Measurements from ENCODE around the gene USF2.
A peak's percentile ranks its signal among the peaks of the same experiment; 100 is the strongest.
"Not testable (repeated sequence)": the region's sequence is repeated elsewhere in the genome, so short reads cannot be mapped to it uniquely, and the experiment has no call there.

USF2 gene, protein sequence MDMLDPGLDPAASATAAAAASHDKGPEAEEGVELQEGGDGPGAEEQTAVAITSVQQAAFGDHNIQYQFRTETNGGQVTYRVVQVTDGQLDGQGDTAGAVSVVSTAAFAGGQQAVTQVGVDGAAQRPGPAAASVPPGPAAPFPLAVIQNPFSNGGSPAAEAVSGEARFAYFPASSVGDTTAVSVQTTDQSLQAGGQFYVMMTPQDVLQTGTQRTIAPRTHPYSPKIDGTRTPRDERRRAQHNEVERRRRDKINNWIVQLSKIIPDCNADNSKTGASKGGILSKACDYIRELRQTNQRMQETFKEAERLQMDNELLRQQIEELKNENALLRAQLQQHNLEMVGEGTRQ

DNA sequence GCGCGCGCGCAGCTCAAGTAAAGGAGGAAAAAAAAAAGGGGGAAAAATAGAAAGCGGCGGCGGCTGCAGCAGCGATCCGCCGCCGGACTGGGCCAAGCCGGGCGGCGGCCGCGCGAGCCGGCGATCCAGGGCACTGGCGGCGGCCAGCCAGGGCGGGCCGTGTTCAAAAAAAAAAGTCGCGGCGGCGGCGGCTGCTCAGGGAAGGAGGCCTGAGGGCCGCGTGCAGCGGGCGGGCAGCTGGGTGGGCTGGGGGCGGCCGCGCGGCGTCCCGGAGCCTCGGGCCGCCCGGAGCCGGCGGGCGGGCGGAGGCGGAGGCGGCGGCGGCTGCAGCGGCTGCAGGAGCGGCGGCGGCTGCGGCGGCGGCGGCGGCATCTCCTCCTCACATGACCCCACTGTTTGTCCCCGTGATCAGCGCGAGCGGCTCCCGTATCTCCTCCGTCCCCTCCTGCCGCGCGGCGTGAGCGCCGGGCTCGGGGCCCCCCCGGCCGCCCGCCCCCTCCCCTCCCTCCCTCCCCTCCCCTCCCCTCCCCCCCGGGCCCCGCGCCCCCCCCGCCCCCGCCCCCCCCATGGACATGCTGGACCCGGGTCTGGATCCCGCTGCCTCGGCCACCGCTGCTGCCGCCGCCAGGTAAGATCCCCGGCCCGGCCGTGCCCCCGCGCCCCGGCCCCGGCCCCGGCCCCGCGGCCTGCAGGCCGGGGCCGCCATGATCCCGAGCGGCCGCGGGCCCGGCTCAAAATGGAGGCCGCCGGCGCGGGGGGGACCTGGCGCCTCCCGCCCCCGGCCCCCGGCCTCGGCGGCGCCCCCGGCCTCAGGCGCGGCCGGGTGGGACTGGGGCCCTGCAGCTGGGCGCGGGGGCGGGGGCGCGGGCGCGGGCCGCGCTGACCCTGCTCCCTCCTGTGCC, at the start of gene USF2:
Gene USF2, plus strand, starts transcription at position 427 of the 902 bp plus-strand sequence. Its CDS starts 140 bp downstream, at position 567.
- DNase-seq = peak; percentile 61

DNA sequence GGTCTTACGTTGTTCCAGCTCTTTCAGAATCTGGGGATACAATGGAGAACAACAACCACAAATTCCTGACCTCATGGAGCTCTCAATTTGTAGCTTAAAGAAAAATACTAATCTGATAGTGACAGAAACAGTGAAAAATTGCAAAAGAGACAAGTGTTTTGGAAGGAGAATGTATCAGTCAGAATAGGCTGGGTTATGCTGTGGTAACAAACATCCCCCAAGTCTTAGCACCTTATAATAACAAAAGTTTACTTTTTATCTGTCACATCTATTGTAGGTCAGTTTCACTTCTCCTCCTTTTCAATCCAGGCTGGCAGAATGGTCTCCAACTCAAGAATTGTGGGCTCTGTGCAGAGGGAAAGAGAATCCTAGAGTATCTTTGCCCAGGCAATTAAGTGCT, 49.8 kb upstream of the USF2 start:
- DNase-seq = no peak

DNA sequence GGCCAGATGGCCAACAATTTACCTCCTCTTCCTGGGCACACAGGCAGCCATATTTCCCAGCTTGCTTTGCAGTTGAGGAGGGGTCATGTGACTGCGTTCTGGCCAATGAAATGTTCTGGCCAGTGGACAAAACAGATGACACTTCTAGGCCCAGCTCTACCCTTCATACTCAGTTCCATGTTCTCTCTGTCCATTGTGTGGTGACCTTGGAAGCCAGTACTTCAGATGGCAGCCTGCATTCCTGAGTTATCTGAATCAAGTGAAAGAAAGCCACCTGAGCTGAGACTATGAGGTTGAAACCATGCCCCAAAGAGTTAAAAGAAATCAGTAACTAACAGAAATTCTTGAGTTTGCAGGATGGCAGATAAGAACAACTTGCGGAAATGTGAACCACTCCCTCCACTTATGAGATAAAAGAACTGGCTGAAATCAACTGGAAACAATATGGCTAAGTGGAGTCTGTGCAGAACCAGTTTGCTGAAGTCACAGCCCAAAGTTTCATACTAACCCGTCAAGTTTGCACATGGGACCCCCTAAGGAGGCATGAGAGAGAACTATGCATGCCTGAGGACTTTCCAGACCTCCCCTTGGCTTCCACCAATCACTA, 48.3 kb upstream of the USF2 start:
- DNase-seq = no peak

DNA sequence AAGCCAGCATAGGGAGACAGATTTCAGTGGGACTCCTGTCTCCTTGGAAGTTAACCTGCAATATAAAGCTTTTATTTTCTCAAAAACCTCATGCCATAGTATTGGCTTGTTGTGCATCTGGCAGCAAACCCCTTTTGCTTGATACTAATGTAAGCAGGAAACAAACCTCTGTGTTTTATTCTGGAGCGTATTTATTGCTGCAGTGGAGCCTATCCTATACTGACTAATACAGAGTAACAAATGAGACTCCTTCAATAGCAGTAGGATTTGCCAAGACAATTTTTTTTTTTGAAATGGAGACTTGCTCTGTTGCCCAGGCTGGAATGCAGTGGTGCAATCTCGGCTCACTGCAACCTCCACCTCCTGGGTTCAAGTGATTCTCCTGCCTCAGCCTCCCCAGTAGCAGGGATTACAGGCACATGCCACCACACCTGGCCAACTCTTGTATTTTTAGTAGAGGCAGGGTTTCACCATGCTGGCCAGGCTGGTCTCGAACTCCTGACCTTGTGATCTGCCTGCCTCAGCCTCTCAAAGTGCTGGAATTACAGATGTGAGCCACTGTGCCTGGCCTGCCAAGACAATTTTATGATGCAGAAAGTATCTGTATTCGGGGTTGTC, 47.7 kb upstream of the USF2 start:
- not testable (repeated sequence) for DNase-seq

DNA sequence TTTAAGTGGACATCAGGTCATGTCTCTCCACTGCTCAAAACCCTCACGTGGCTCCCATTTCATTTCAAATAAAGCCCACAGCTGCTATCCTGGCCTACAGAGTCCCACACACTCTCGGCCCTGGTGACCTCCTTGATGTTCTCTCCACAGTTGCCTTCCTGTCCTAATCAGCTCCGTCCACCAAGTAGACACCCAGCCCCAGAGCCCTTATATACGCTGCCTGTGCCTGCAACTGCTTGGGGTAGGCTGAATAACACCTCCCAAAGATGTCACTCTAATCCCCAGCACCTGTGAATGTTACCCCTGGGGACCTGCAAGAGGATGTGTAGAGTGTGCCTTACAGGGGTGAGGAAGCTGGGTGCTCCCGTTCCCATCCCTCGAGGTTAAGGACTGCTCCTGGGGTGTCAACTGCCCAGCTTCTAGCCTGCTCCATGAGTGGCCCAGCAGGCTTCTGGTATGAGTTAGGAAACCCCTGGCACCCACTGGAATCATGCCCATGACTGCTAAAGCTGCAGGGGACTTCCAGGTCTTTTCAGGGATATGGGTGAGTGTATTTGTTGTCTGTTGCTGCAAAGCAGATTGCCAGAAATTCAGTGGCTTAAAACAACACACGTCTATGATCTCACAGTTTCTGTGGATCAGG, 46.3 kb upstream of the USF2 start:
- no peak for DNase-seq

DNA sequence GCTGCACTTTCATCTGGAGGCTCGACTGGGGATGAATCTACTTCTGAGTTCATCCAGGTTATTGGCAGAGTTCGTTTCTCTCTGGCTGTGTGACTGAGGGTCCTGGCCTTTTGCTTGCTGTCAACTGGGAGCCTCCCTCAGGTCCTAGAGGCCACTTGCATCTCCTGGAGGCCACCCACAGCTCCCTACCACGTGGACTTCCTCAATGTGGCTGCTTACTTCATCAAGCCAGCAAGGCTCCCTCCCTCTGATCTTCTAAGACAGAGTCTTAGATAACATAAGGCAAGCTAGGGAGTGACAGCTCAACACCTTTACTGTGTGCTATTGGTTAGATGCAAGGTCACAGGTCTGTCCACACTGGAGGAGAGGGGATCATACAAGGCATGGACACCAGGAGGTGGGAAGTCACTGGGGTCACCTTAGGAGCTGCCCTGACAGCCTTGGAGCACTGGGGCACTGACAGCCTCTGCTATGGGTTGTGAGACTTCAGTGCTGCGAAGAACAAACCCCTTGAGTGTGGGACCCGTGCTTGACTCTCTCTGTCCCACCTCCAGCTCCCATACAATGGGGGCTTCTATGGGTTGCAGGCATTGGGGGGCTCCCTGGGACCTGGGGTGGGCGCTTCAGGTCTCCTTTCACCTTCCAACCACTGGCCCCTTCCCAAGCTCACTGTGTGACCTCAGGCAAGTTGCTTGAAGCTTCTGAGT, 45.5 kb upstream of the USF2 start:
- no peak for DNase-seq

DNA sequence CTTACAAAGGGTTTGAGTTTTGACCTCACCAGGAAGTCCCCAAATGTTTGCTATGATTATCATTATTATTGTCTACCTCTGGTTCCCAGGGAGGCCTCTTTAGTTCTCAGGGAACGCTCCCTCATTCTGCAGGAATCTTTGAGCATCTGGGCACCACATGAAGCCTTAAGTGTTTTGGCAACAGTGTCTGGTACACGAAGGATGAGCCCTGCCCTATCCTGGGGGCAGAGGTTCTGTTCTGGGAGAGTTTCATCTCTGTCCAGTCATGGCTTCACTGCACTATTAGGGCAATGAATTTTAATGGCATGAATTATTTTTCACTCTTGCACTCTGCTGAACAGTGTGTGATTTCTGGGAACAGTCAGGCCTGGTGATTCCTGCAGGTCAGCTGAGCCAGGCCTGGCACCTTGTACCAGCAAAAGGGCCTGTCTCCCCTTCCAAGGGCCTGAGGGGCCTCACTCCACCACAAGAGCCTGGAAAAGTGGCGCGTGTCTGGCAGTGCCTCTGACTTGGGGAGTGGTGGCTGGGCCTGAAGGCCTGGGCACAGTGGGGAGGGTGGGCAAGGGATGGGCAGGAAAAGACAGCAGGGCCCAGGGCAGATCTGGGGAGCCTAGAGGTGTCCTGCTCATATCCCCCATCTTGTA, 44.8 kb upstream of the USF2 start:
- DNase-seq = no peak

DNA sequence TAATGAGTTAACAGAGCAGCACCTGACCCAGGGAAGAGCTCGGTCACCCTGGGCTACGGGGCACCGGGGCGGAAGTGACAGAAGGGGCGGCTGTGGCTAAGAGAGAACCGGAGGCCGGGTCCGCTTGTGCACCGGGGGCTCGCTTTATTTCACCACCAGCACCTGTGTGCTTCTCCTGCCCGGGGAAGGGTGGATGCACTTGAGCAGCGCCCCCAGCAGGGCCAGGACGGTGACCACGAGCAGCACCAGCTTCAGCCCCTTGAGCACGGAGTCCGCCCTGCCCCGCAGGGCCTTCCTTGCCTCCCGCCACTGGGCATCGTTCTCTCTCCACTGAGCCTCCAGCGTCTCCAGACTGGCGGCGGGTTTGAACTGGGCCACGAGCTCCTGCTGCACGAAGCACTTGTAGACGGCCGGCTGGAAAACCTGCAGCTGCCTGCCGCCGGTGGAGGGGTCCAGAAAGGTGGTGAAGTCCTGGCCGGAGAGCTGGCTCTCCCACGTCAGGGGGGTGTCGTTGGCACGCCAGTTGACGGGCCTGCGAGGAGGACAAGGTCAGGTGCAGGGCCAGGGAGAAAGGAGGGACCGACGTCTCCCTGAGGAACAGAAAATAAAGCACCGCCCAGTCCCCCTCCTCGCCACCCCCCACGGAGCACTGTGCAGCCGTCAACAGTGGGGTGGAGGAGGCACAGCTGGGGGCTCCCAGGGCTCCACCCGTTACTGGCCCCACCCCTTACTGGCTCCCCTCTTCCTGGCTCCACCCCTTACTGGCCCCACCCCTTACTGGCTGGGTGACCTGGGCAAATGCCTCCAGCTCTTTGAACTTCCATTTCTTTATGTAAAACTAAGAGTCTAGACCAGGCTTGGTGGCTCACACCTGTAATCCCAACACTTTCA, 43.8 kb upstream of the USF2 start:
- no peak for DNase-seq

DNA sequence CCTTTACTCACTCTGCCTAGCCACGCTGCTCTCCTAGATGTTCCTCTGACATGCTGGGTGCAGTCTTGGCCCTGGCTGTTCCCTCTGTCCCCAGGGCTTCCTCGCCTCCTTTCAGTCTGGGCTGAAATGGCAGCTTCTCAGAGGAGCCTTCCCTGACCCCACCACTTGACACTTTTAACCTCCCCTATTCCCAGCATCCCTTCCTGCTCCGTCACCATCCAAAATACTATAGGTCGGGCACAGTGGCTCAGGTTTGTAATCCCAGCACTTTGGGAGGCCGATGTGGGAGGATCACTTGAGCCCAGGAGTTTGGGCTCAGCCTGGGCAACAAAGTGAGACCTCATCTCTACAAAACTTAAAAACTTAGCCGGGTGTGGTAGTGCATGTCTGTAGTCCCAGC, 42.8 kb upstream of the USF2 start:
- no peak for DNase-seq

DNA sequence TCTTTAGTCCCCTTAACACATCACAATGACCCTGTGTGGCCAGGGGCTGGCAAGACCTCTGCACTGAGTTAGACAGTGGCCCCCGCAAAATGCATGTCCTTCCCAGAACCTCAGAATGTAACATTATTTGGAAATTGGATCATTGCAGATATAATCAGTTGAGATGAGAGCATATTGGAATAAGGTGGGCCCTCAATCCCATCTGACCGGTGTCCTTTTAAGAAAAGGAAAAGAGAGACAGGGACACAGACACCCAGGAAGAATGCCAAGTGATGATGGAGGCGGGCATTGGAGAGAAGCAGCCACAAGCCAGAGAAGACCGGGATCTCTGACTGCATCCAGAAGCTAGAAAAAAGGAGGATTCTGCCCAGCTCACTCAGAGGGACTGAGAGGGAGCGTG, 42.0 kb upstream of the USF2 start:
- DNase-seq = no peak

DNA sequence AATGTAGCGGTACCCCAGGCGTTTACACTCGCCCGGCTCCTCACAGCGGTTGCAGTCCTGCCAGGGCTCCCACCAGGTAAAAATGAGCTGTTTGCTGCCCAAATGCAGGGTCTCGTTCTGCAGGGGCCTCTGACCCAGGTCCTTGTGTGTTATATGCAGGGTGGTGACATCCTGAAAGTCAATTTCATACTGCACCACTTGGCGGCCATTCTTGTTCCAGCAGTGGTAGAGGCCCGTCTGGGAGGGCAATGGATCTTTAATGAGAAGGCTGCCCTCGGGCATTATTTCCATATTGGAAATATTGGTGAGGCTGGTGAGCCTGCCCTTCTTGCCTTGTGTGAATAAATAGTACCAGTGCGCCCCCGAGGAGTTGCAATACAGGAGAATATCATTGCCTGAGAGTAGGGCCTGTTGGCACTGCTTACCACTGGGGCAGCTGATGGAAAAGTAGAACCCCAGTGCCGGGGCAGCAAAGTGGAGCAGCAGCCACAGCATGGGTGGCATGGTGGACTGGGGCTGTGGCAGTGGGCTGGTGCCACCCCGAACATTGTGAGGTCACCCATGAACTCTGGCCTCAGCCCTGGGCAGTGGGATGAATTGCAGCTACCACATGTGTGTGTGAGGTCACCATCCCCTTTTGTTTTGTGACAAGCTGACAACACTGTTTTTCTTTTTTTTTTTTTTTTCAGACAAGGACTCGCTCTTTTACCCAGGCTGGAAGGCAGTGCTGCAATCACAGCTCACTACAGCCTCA, 40.4 kb upstream of the USF2 start, which contains the start of gene FAM187B:
Gene FAM187B, minus strand, starts transcription at position 563 of the 754 bp plus-strand sequence. Its CDS starts 59 bp downstream, at position 504.
- DNase-seq = no peak

DNA sequence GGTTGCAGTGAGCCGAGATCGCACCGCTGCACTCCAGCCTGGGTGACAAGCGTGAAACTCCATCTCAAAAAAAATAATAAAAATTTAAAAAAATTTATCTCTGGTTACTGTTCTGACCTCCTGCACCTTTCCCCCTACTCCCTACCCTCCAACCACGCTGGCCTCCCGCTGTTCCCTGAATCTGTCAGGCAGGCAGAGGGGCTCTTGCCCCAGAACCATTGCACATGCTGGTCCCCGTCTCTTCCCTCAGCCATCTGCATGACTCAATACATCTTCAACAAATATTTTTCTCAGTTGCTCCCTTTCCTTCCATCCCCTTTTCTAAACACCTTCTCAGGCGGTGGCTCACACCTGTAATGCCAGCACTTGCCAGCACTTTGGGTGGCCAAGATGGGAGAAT, 39.2 kb upstream of the USF2 start:
- DNase-seq = no peak

DNA sequence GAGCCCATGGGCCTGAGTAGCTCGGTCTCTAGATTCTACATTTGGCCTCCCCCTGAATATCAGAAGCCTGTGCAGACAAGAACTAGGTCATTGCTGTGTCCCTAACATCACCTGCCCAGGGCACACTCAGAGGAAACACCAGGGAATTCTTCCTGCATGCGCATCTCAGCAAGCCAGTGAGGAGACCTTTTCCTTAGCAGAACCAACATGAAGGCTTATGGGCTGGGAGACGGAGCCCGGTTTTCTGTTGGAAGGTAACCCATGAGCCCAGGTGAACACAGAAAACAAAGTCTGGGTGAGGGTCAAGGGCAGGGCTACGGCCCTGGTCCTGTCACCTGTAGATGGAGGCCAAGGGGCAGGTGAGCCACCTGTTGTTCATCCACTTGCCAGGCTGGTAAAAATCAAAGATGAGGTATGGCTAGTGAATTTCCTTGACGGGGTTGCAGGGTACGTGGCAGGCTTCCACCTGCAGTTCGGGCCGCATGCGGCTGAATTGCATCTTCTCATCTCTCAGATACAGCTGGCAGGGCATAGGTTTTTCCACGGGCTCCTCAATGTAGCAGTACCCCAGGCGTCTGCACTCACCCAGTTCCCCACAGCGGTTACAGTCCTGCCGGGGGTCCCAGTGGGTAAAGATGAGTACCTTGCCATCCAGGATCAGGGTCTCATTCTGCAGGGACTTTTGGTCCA, 36.7 kb upstream of the USF2 start:
- DNase-seq = no peak

DNA sequence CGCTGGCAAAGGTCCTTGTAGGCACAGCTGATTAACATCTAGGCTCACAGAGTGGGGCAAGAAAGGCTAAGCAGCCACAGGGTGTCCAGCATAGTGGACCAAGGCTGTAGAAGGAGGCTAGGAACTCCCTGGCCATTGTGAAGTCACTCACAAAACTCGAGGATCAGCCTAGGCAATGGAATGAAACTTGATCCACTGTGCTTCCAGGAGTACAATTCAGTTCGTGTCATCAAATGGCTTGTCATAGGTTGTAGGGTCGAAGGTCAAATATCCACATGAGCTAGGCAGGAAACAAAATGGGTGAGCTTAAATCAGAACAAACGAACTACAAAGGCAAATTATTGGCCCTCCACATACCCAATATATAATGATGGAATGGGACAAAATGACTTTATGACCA, 35.9 kb upstream of the USF2 start:
- DNase-seq = peak; percentile 18

DNA sequence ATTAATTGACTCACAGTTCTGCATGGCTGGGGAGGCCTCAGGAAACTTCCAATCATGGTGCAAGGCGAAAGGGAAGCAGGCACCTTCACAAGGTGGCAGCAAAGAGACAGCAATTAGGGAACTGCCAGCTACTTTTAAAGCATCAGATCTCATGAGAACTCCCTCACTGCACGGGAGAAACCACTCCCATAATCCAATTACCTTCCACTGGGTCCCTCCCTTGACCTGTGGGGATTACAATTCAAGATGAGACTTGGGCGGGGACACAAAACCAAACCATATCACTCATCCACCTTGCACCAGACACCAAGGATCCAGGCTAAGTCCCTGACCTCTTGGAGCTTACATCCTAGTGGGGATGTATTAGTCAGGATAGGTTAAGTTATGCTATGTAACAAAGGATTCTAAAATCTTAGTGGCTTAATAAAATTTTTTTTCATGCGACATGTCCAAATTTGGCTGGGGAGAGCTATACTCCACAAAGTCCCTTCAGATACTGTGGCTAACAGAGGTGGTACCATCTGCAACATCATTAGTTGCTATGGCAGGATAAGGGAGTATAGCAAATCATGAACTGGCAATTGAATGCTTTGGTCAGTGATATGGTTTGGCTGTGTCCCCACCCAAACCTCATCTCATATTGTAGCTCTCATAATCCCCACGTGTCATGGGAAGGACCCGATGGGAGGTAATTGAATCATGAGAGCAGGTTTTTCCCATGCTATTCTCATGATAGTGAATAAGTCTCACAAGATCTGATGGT, 31.9 kb upstream of the USF2 start:
- no peak for DNase-seq

DNA sequence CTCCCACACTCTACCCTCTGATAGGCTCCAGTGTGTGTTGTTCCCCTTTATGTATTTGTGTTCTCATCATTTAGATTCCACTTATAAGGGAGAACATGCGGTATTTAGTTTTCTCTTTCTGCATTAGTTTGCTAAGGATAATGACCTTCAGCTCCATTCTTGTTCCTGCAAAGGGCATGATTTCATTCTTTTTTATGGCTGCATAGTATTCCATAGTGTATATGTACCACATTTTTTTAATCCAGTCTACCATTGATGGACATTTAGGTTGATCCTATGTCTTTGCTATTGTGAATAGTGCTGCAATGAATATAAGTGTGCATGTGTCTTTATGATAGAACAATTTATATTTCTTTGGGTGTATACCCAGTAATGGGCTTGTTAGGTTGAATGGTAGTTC, 29.2 kb upstream of the USF2 start:
- not testable (repeated sequence) for DNase-seq

DNA sequence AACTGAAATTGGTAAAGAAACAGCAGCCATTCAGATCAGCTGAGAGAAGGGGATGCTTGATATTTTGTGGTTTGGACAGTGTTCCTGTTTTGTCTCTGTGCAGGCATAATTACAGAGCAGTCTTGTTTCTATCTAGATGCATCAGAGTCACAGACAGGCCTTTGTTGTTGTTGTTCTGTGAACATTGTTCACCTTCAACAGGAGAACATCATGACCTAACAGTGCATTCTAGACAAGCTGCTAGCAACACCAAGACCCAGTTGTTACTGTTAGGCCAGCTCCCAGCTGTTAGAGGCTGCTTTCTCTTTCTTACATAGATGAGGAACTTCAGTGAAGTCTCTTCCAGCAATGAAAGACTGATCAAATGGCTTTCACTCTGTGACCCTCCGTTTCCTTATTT, 28.4 kb upstream of the USF2 start:
- no peak for DNase-seq

DNA sequence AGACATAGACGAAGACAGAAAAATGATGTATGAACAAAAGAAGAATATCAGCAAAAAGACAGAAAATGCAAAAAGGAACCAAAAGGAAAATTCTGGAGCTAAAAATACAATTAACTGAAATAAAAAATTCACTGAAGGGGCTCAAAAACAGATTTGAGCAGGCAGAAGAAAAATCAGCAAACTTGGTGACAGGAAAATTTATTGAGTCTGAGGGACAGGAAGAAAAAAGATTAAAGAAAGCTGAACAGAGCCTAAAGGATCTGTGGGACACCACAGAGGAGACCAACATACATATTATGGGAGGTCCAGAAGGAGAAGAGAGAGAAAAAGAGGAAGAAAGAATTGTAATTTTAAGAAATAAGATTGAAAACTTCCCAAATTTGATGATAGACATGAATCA, 27.3 kb upstream of the USF2 start:
- no peak for DNase-seq

Measured in HCEC 1CT (cell line).